Stimulated activated memory B cell treated with anti-CD40 and anti-IgM and Interleukin-4, amounts not matched to agents 10 μg/mL and 1 μg/mL and 100 μg/mL, for 72 hours (primary cell): ENCODE results near the gene FCER2.

ENCODE experiments used
- ATAC-seq: fragments of 150-1000 bp; cut with Tn5 transposase; 2 replicates; pipeline ENCODE4 v1.10.0; 2021
- H3K27ac Mint-ChIP-seq: one replicate; pipeline ENCODE4 v1.8.0; 2022; ENCODE audit warnings: mild to moderate bottlenecking, mixed read lengths
- H3K27me3 Mint-ChIP-seq: one replicate; pipeline ENCODE4 v1.8.0; 2022; ENCODE audit warnings: mixed read lengths
- H3K36me3 Mint-ChIP-seq: one replicate; pipeline ENCODE4 v1.8.0; 2022; ENCODE audit warnings: mixed read lengths
- H3K4me1 Mint-ChIP-seq: one replicate; pipeline ENCODE4 v1.8.0; 2022; ENCODE audit warnings: mixed read lengths
- H3K4me3 Mint-ChIP-seq: one replicate; pipeline ENCODE4 v1.8.0; 2022; ENCODE audit warnings: mild to moderate bottlenecking, moderate library complexity, mixed read lengths
- H3K9me3 Mint-ChIP-seq: one replicate; pipeline ENCODE4 v1.8.0; 2022; ENCODE audit warnings: mixed read lengths

FCER2 gene

GRCh38 chr19:7698583-7698982, 3.3 kb downstream of the FCER2 start:
- Mint-ChIP-seq H3K9me3 (peaks cover 2% of the 10 kb centered on the region), H3K36me3 (peaks cover 65% of the 10 kb centered on the region), H3K4me1 (peaks cover 80% of the 10 kb centered on the region), H3K4me3 (peak overlapping the region; percentile 95), H3K27me3 (no peaks in the 10 kb centered on the region), H3K27ac (peak overlapping the region; percentile 100)
- no peak for ATAC-seq

- Mint-ChIP-seq H3K9me3 (peaks cover 2% of the 10 kb centered on the region), H3K4me3 (peak overlapping the region; percentile 95), H3K27me3 (no peaks in the 10 kb centered on the region), H3K27ac (peak overlapping the region; percentile 100), H3K36me3 (peaks cover 65% of the 10 kb centered on the region), H3K4me1 (peaks cover 72% of the 10 kb centered on the region)
- ATAC-seq: no peak
Measured at GRCh38 chr19:7697721-7698287, 4.1 kb downstream of the FCER2 start.

GRCh38 chr19:7694499-7694898, 7.4 kb downstream of the FCER2 start:
- Mint-ChIP-seq H3K27me3 (no peaks in the 10 kb centered on the region), H3K27ac (peak overlapping the region; percentile 67), H3K36me3 (peaks cover 46% of the 10 kb centered on the region), H3K9me3 (peaks cover 2% of the 10 kb centered on the region), H3K4me3 (peak overlapping the region; percentile 65), H3K4me1 (peaks cover 43% of the 10 kb centered on the region)
- ATAC-seq: peak; percentile 83

GRCh38 chr19:7692417-7693088, 9.4 kb downstream of the FCER2 start:
- no peak for ATAC-seq
- H3K4me3 Mint-ChIP-seq: no peak overlapping the region
- H3K36me3 Mint-ChIP-seq: peaks cover 27% of the 10 kb centered on the region
- no peak overlapping the region for H3K27ac Mint-ChIP-seq
- peaks cover 2% of the 10 kb centered on the region for H3K9me3 Mint-ChIP-seq
- no peaks in the 10 kb centered on the region for H3K27me3 Mint-ChIP-seq
- H3K4me1 Mint-ChIP-seq: peaks cover 28% of the 10 kb centered on the region

- peaks cover 19% of the 10 kb centered on the region for H3K4me1 Mint-ChIP-seq
- no peak overlapping the region for H3K4me3 Mint-ChIP-seq
- H3K27me3 Mint-ChIP-seq: no peaks in the 10 kb centered on the region
- H3K27ac Mint-ChIP-seq: no peak overlapping the region
- ATAC-seq: no peak
- H3K36me3 Mint-ChIP-seq: peaks cover 20% of the 10 kb centered on the region
- H3K9me3 Mint-ChIP-seq: peaks cover 1% of the 10 kb centered on the region
Measured at GRCh38 chr19:7691497-7691896, 10.4 kb downstream of the FCER2 start.

GRCh38 chr19:7690779-7691258, 11.1 kb downstream of the FCER2 start:
- no peak overlapping the region for H3K4me3 Mint-ChIP-seq
- H3K36me3 Mint-ChIP-seq: peaks cover 17% of the 10 kb centered on the region
- H3K27ac Mint-ChIP-seq: no peak overlapping the region
- no peaks in the 10 kb centered on the region for H3K27me3 Mint-ChIP-seq
- no peaks in the 10 kb centered on the region for H3K9me3 Mint-ChIP-seq
- peaks cover 16% of the 10 kb centered on the region for H3K4me1 Mint-ChIP-seq
- no peak for ATAC-seq

- peaks cover 17% of the 10 kb centered on the region for H3K36me3 Mint-ChIP-seq
- H3K9me3 Mint-ChIP-seq: no peaks in the 10 kb centered on the region
- ATAC-seq: no peak
- H3K4me1 Mint-ChIP-seq: peaks cover 3% of the 10 kb centered on the region
- H3K27me3 Mint-ChIP-seq: no peaks in the 10 kb centered on the region
- H3K4me3 Mint-ChIP-seq: no peak overlapping the region
- no peak overlapping the region for H3K27ac Mint-ChIP-seq
Measured at GRCh38 chr19:7689165-7689564, 12.8 kb downstream of the FCER2 start.

- Mint-ChIP-seq H3K36me3 (peaks cover 34% of the 10 kb centered on the region), H3K9me3 (no peaks in the 10 kb centered on the region), H3K4me3 (no peak overlapping the region), H3K4me1 (peaks cover 10% of the 10 kb centered on the region), H3K27ac (peak overlapping the region; percentile 15), H3K27me3 (no peaks in the 10 kb centered on the region)
- ATAC-seq: peak; percentile 42
Measured at GRCh38 chr19:7687177-7687576, 14.8 kb downstream of the FCER2 start.

GRCh38 chr19:7685546-7686445, 16.1 kb downstream of the FCER2 start:
- H3K4me3 Mint-ChIP-seq: peak overlapping the region; percentile 3
- H3K36me3 Mint-ChIP-seq: peaks cover 34% of the 10 kb centered on the region
- H3K9me3 Mint-ChIP-seq: no peaks in the 10 kb centered on the region
- peak overlapping the region; percentile 15 for H3K27ac Mint-ChIP-seq
- ATAC-seq: peak; percentile 3
- H3K27me3 Mint-ChIP-seq: no peaks in the 10 kb centered on the region
- peaks cover 20% of the 10 kb centered on the region for H3K4me1 Mint-ChIP-seq

GRCh38 chr19:7682175-7682855, 19.6 kb downstream of the FCER2 start:
- Mint-ChIP-seq H3K27ac (peak overlapping the region; percentile 98), H3K4me1 (peaks cover 49% of the 10 kb centered on the region), H3K9me3 (no peaks in the 10 kb centered on the region), H3K27me3 (peaks cover 13% of the 10 kb centered on the region), H3K36me3 (peaks cover 26% of the 10 kb centered on the region), H3K4me3 (peak overlapping the region; percentile 98)
- no peak for ATAC-seq

- Mint-ChIP-seq H3K27ac (peak overlapping the region; percentile 98), H3K4me3 (peak overlapping the region; percentile 98), H3K27me3 (peaks cover 21% of the 10 kb centered on the region), H3K36me3 (peaks cover 23% of the 10 kb centered on the region), H3K4me1 (peaks cover 57% of the 10 kb centered on the region), H3K9me3 (no peaks in the 10 kb centered on the region)
- ATAC-seq: peak; percentile 55
Measured at GRCh38 chr19:7681340-7682174, 20.4 kb downstream of the FCER2 start.

GRCh38 chr19:7680606-7681339, 21.2 kb downstream of the FCER2 start, which contains the start of gene TRAPPC5:
Gene TRAPPC5 (plus strand): TSS chr19:7680833. CDS start chr19:7682254, 1,421 bp downstream.
- peaks cover 64% of the 10 kb centered on the region for H3K4me1 Mint-ChIP-seq
- ATAC-seq: peak; percentile 73
- H3K9me3 Mint-ChIP-seq: no peaks in the 10 kb centered on the region
- peak within 1 kb of the TSS; percentile 98 for H3K4me3 Mint-ChIP-seq
- peaks cover 23% of the 10 kb centered on the region for H3K36me3 Mint-ChIP-seq
- peaks cover 29% of the 10 kb centered on the region for H3K27me3 Mint-ChIP-seq
- H3K27ac Mint-ChIP-seq: peak within 1 kb of the TSS; percentile 98

GRCh38 chr19:7679771-7680605, 21.9 kb downstream of the FCER2 start:
- Mint-ChIP-seq H3K27me3 (peaks cover 33% of the 10 kb centered on the region), H3K36me3 (peaks cover 17% of the 10 kb centered on the region), H3K4me3 (peak overlapping the region; percentile 98), H3K4me1 (peaks cover 67% of the 10 kb centered on the region), H3K27ac (peak overlapping the region; percentile 98), H3K9me3 (no peaks in the 10 kb centered on the region)
- no peak for ATAC-seq
